ENCODE measurements around the gene GON7.

- TF ChIP-seq, protein P1, sequence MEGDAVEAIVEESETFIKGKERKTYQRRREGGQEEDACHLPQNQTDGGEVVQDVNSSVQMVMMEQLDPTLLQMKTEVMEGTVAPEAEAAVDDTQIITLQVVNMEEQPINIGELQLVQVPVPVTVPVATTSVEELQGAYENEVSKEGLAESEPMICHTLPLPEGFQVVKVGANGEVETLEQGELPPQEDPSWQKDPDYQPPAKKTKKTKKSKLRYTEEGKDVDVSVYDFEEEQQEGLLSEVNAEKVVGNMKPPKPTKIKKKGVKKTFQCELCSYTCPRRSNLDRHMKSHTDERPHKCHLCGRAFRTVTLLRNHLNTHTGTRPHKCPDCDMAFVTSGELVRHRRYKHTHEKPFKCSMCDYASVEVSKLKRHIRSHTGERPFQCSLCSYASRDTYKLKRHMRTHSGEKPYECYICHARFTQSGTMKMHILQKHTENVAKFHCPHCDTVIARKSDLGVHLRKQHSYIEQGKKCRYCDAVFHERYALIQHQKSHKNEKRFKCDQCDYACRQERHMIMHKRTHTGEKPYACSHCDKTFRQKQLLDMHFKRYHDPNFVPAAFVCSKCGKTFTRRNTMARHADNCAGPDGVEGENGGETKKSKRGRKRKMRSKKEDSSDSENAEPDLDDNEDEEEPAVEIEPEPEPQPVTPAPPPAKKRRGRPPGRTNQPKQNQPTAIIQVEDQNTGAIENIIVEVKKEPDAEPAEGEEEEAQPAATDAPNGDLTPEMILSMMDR (IDR thresholded peaks at IDR 0.05), result no peak
- TF ChIP-seq POLR2A (IDR thresholded peaks at IDR 0.05) (no peak), EP300 (IDR thresholded peaks at IDR 0.05) (no peak), POLR2AphosphoS5 (IDR thresholded peaks at IDR 0.05) (no peak)
These were observed 46.5 kb downstream of the GON7 start for GRCh38 chr14:93160353-93160801.

All from sigmoid colon (tissue), 4 donors.